Activated T-cell treated with anti-CD3 and anti-CD28 coated beads for 1 hour (primary cell): ENCODE data around the gene MECR.

ENCODE experiments used
- DNase-seq: peaks from one replicate; pipeline ENCODE4 v3.0.0-alpha.2; 2020; ENCODE audit warnings: low read depth

Gene MECR

DNA sequence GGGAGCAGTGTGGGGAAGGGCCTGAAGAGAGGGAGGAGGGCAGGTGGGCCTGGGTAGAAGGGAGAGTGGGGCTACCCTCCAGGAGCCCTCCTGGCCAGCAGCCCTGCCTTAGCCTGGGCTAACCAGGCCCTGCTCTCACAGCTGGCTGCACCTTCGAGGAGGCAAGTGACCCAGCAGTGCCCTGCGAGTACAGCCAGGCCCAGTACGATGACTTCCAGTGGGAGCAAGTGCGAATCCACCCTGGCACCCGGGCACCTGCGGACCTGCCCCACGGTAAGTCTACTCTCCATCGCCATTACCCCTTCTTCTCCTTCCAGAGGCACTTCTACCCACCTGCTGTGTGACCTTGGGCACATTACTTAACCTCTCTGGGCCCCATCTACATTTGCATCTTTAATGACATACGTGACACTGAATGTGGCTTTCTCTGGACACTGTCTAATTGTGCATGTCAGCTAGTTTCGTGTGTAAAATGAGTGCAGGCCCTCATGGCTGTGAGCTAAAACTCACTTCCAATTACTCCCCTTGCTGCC is 24.5 kb upstream of the MECR start:
- no peak for DNase-seq

GRCh38 chr1:29254346-29254745 is 23.6 kb upstream of the MECR start:
- no peak for DNase-seq

DNA sequence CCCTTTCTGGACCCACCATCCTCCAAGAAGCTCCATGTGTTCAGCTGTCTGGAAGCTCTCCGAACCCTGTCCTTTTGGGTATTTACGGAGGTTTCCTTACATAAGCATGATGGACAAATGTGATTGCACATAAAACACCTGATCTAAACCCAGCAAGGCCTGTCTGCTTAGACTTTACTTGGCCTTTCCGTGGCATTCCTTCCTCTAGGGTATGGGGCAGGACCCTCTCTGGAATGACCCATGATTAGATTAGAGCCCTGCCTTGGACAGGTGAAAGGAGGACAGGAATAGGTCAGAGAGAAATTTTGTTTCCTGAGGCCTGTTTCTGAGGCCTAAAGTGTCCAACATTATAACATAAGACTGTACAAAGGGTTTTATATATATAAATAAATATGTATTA is 22.4 kb upstream of the MECR start:
- no peak for DNase-seq

DNA sequence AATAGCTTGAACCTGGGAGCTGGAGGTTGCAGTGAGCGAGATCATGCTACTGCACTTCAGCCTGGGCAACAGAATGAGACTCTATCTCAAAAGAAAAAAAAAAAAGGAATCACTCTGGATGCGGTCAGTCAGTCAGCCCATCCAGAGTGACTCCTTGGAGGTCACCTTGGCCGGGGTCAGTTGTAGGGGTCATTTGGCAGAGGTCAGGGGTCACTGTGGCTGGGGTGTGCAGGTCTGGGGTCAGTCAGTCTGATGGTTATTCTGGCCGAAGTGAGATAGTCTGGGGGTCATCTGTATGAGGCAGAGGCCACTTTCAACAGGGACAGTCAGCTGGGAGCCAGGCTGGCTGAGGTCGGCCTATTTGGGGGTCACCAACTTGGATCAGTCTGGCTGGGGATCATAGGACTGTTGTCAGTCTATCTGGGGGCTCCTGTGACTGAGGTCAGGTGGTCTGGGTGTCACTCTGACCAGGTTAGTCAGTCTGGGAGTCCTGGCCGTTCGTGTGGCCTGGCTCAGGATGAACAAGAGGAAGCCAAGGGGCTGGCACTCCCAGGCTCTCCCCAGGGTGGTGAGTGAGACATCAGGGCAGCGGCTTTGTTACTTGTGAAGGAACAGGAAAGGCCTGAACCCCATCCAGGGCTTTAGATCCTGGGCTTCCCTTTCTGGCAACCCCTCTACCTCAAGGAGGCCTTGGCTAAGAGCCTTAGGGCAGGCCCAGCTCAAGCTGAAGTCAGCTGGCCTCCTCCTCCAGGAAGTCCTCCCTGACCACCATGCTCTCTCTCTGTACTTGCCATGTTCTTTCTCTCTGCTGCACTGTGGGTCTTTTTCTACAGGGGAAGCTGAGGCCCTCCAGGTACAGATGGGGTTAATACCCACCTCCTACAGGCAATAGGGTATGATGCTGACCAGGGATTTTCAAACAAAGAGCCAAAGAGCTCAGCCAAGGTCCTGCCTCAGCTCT is 20.7 kb upstream of the MECR start:
- DNase-seq = no peak

- DNase-seq = no peak
These were observed 19.3 kb upstream of the MECR start for GRCh38 chr1:29249951-29250581.

- DNase-seq = no peak
These were observed 18.5 kb upstream of the MECR start for GRCh38 chr1:29249170-29249691.

GRCh38 chr1:29248409-29248808 is 17.7 kb upstream of the MECR start:
- DNase-seq = no peak

GRCh38 chr1:29247571-29248273 is 17.0 kb upstream of the MECR start:
- no peak for DNase-seq

GRCh38 chr1:29247044-29247443 is 16.3 kb upstream of the MECR start:
- DNase-seq = no peak

DNA sequence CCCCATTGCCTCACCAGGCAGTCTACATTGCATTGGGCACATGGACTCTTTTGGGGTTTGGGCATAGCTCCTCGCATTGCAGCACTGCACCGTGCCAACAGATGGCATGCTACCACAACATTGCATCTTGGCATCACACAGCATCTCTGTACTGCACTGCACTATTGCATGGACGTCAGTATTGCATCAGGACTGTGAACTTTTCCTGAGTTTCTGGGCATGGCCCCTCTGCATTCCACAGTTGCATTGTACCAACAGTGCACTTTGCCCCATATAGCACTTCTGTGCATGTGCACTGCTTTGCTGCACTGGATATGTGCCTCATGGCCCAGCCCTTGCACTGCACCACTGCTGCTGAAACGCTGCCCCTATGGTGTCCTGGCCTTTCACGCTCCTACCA is 15.1 kb upstream of the MECR start:
- DNase-seq = no peak

GRCh38 chr1:29245261-29245660 is 14.5 kb upstream of the MECR start:
- no peak for DNase-seq

GRCh38 chr1:29243871-29244200 is 13.1 kb upstream of the MECR start:
- no peak for DNase-seq

- DNase-seq = no peak
These were observed 12.5 kb upstream of the MECR start for GRCh38 chr1:29243023-29243870.

- DNase-seq = no peak
These were observed 10.3 kb upstream of the MECR start for GRCh38 chr1:29240986-29241385.

GRCh38 chr1:29240400-29240837 is 9.7 kb upstream of the MECR start:
- no peak for DNase-seq

DNA sequence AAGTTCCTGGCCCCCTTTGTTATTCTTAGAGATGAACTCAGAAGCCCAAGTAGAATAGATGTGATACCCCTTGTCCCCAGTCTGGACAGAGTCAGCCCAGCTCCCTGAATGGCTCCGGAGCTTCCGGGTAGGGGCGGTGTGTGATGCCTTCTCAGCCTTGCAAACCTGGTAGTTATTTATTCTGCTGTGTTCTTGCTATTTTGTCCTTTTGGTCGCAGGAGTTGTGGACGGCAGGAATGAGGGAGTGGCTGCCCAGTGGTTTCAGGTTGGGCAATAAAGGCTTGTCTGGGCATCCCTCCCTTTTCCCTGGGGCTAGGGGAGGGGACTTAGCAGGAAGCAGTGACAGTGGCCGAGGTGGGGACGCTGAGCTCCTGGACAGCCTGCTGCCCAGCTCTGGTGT is 8.4 kb upstream of the MECR start:
- no peak for DNase-seq

DNA sequence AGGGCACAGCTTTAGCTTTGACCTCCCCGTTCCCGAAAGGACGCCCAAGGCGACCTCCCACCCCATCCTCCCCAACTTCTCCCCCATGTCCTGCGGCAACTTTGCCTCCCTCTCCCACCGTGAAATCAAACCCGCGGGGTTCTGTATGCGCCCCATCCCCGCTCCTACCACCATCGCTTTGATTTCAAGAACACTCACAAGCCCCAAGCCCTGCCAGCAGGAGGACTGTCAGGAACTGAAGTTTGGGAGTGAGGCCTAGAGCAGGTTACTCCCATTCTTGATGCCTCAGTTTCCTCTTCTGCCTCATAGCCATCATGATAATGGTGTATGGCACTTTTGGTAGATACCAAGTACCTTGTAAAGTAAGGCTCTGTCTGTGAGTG is 7.9 kb upstream of the MECR start:
- DNase-seq = no peak

DNA sequence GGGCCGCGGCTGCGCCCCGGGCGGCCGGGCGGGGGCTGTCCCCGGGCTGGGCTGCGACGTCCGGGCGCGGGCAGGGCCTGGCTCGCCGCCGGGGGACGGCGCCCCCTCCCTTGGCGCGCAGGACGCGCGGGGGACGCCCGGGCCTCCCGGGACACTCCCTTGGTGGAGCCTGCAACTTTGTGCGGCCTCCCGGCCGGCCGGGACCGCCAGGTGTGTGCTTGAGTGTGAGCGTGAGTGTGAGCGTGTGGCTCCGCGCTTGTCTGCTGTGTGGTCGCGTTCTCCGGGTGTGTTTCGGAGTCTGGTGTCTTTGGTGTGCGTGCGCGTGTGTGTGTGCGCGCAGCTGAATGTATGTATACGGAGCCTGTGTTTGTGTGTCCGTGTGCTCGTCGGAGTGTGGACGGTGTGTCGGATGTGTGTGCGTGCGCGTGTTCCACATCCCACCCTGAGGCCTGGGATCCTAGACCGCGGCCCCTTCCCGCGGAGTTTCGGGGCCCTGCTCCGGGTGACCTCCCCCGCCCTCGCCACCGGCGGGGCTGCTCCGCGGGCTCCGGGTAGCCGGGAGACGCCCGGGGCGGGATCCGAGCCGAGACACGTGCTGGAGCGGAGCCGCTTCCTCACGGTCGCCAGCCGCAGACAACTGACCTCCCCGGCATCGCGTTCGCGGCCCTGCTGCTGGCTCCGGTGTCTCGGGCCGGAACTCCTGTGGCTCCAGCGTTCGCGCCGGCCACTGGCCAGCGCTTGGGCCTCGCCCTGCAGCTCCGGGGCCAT is 7.3 kb upstream of the MECR start:
- DNase-seq = no peak

DNA sequence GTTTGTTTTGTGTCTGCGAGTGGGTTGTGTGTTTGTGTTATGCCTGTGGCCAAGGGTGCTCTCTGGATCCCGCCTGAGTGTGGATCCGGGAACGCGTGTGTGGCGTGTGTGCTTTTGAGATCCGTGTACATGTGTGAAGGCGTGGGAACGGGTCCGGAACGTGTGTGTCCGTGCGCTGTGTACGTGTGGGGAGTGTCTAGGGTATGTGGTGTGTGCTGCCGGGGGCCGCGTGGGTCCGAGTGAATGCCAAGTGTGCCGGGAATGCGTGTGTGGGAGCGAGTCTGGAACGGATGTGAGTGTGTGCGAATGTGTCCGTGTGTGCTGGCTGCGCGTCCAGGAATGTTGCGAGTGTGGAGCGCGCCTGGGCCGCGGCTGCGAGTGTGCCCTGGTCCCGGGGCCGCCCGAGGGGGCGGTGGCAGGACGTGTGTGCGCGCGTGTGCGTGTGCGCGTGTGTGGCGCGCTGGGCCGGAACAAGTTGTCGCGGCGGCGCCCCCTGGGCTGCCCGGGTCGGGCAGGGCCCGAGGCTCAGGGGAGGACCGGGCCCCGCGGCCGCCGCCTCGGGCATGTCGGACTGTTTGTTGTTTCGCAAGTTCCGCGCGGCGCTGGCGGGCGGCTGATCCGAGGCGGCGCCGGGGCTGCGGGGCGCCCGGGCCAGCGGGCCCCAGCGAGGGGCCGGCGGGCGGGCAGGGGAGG is 6.5 kb upstream of the MECR start:
- DNase-seq = no peak

DNA sequence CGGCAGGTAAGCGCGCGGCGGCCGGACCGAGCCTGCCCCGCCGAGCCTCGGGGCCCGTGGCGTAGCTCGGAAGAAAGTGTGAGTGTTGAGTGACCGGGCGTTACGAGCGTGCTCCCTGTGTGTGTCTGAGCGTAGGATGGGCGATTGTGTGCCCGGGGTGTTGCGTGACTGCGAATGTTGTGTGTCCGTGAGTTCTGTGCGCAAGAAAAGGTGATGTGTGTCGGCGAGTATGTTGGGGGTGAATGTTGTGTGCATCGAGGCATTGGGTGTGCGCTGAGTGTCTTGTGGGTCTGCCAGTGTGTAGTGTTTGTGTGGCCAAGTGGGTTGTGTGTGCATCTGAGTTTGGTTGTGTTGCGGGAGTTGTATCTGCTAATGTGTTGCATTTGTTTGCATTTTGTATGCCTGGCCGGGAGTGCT is 6.0 kb upstream of the MECR start:
- DNase-seq = no peak
